Neural cell (in vitro differentiated cells): Measurements from ENCODE around the gene SOX9.

Experiments used
- POLR2AphosphoS5 ChIP-seq: IDR thresholded peaks from 2 replicates; pipeline ENCODE4 v1.6.1; 2012
- RAD21 ChIP-seq: fragments of 450-650 bp; conservative IDR thresholded peaks from 2 replicates; pipeline ENCODE4 v1.6.1; 2014; ENCODE audit warnings: antibody characterized with exemption, mild to moderate bottlenecking, moderate library complexity
- REST ChIP-seq: IDR thresholded peaks from 2 replicates; pipeline ENCODE4 v1.6.1; 2012; ENCODE audit warnings: borderline replicate concordance
- TAF1 ChIP-seq: IDR thresholded peaks from 2 replicates; pipeline ENCODE4 v1.6.1; 2012; ENCODE audit warnings: low read depth
- TF ChIP-seq, protein P1 (sequence below): fragments of 450-650 bp; IDR thresholded peaks from 2 replicates; pipeline ENCODE4 v1.5.1; 2014; ENCODE audit warnings: antibody characterized with exemption, mild to moderate bottlenecking, moderate library complexity; ENCODE audit not compliant: poor library complexity, severe bottlenecking

DNA sequence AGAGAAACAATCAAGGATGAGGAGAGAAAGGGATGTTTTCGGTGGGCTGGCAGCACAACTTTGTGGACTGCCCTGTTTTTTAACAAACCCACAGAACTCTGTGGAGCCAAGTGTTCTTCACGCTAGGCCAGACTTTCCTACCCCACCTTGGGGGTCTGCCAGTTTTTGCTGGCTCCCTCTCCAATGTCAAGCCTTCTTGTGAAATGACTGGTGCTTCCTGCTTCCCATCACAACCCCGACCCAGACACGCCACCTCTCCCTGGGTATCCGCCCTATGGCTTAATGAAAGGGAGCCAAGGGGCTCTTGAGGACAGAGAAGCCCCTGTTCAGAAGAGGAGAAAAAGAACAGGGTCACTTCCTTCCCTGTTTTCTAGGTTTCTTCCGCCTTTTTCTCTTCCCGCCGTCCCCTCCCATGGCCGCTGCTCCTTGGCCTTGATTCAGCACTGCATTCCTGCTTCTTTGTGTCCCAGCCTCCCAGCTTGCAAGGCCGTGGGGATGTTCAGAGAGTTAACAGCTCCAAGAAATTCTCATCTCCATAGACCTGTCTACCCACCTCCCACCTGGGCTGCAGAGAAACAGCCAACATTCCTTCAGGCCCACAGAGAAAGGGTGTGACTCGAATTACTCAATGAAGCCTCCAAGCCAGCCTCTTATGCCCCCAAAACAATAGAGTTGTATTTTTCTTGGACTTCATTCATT lies 16.5 kb upstream of the SOX9 start:
- TF ChIP-seq RAD21 (no peak), REST (no peak), POLR2AphosphoS5 (no peak), TAF1 (no peak)
- TF ChIP-seq, protein P1, sequence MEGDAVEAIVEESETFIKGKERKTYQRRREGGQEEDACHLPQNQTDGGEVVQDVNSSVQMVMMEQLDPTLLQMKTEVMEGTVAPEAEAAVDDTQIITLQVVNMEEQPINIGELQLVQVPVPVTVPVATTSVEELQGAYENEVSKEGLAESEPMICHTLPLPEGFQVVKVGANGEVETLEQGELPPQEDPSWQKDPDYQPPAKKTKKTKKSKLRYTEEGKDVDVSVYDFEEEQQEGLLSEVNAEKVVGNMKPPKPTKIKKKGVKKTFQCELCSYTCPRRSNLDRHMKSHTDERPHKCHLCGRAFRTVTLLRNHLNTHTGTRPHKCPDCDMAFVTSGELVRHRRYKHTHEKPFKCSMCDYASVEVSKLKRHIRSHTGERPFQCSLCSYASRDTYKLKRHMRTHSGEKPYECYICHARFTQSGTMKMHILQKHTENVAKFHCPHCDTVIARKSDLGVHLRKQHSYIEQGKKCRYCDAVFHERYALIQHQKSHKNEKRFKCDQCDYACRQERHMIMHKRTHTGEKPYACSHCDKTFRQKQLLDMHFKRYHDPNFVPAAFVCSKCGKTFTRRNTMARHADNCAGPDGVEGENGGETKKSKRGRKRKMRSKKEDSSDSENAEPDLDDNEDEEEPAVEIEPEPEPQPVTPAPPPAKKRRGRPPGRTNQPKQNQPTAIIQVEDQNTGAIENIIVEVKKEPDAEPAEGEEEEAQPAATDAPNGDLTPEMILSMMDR = no peak
